Calu3 (cell line): ENCODE measurements around the gene PLEKHM2. TPM values are rescaled to one million over a fixed set of nuclear protein-coding genes. Genes with fewer than 3 reads are reported as not detected.

Experiments used
- BruUV-seq: library from RNA; stranded (reverse); fragments of 400-500 nt; replicated peaks from 2 replicates; lab custom pipeline; 2021; lab: Mats Ljungman, UMichigan
- CTCF ChIA-PET: fragments of 300-600 bp; sonication (Branson Sonifier 250); formaldehyde crosslinking; loops from one replicate; lab custom pipeline; 2022; ENCODE audit warnings: antibody characterized with exemption; lab: Charles Lee
- DNase-seq: peaks from one replicate; pipeline ENCODE4 v3.0.0; 2022
- H3K27ac Mint-ChIP-seq: one replicate; pipeline ENCODE4 v1.8.0; 2022; ENCODE audit warnings: mixed read lengths; ENCODE audit not compliant: unreplicated experiment
- H3K27me3 Mint-ChIP-seq: one replicate; pipeline ENCODE4 v1.8.0; 2022; ENCODE audit warnings: mixed read lengths; ENCODE audit not compliant: unreplicated experiment
- H3K36me3 Mint-ChIP-seq: one replicate; pipeline ENCODE4 v1.8.0; 2022; ENCODE audit warnings: mild to moderate bottlenecking, moderate library complexity, mixed read lengths; ENCODE audit not compliant: insufficient read depth, unreplicated experiment
- H3K4me1 Mint-ChIP-seq: one replicate; pipeline ENCODE4 v1.8.0; 2022; ENCODE audit warnings: mild to moderate bottlenecking, low read depth, mixed read lengths; ENCODE audit not compliant: unreplicated experiment
- H3K4me3 Mint-ChIP-seq: one replicate; pipeline ENCODE4 v1.8.0; 2022; ENCODE audit warnings: mild to moderate bottlenecking, low read depth, moderate library complexity, mixed read lengths; ENCODE audit not compliant: unreplicated experiment
- H3K9me3 Mint-ChIP-seq: one replicate; pipeline ENCODE4 v1.8.0; 2022; ENCODE audit warnings: low read depth, mixed read lengths; ENCODE audit not compliant: unreplicated experiment
- CTCF ChIP-seq: fragments of 200-600 bp; IDR thresholded peaks from one replicate; pipeline ENCODE4 v1.8.0; 2022; ENCODE audit warnings: antibody characterized with exemption; ENCODE audit not compliant: unreplicated experiment
- intact Hi-C: fragments of 100-400 bp; cut with micrococcal nuclease; formaldehyde crosslinking; loops from one replicate; pipeline ENCODE4 v1.10.0; 2022; ENCODE audit not compliant: unreplicated experiment
- total RNA-seq: library from RNA; stranded (reverse); gene quantifications from 2 replicates; pipeline ENCODE4 v1.2.3, GENCODE V29; 2022

The PLEKHM2 gene
- total RNA-seq, 1 experiment from 2014 or later: 30.4 TPM

DNA sequence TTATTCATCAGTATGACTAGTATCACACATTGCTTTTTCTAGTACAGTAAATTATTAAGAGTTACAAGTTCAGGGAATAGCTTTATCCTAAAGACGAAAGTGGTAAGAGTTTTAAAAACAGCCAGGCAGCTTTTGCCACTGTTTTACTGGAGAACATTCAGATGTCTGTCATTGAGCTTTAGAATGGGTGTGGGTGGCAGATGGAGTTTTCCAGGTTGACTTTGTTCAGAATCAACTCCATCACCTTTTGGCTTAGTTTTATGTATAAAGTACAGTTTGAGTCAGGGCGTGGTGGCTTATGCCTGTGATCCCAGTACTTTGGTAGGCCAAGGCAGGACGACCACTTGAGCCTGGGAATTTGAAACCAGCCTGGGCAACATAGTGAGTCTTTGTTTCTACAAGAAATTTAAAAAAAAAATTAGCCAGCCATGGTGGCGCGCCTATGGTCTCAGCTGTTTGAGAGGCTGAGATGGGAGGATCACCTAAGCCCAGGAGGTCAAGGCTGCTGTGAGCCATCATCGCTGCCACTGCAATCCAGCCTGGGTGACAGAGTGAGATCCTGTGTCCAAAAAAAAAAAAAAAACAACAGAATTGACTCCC is 29.9 kb upstream of the PLEKHM2 start:
- TF ChIP-seq CTCF: no peak
- BruUV-seq: no TSS peak
- intact Hi-C loops: no loop called here

DNA sequence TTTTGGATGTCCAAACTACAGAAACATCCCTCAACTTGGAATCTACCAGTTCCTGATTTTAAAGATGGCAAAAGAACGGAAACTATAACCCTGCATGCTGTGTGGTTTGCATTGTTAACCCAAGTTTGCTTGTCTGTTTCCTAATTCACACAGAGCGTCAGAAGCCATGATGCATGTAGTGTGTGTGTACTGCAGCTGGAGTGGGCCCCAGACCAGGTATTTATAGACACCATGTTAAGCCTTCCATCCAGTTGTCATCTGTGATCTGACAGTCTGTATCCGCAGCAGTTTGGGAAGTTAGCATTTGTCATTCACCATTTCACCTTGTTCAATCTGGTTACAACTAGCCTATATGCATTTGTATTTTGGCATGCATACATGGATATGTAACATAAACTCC is 27.7 kb upstream of the PLEKHM2 start:
- CTCF ChIA-PET: no interaction called here
- no TSS peak for BruUV-seq
- DNase-seq: no peak
- Mint-ChIP-seq H3K4me1 (no peaks in the 10 kb centered on the region), H3K4me3 (no peak overlapping the region), H3K36me3 (peaks cover 16% of the 10 kb centered on the region), H3K27ac (no peak overlapping the region), H3K9me3 (no peaks in the 10 kb centered on the region), H3K27me3 (no peaks in the 10 kb centered on the region)
- TF ChIP-seq CTCF: no peak
- intact Hi-C loops: no loop called here

More for the DNA sequence above, 29.9 kb upstream of the PLEKHM2 start:
- H3K4me1 Mint-ChIP-seq: no peaks in the 10 kb centered on the region
- no peak overlapping the region for H3K4me3 Mint-ChIP-seq
- H3K27me3 Mint-ChIP-seq: no peaks in the 10 kb centered on the region
- H3K27ac Mint-ChIP-seq: no peak overlapping the region
- CTCF ChIA-PET: interaction anchor here (1.4 kb wide), 1 partner anchor 10 kb away, joined by 3 read pairs; no protein-coding TSS in a partner anchor
- no peak for DNase-seq
- H3K36me3 Mint-ChIP-seq: peaks cover 10% of the 10 kb centered on the region
- no peaks in the 10 kb centered on the region for H3K9me3 Mint-ChIP-seq

DNA sequence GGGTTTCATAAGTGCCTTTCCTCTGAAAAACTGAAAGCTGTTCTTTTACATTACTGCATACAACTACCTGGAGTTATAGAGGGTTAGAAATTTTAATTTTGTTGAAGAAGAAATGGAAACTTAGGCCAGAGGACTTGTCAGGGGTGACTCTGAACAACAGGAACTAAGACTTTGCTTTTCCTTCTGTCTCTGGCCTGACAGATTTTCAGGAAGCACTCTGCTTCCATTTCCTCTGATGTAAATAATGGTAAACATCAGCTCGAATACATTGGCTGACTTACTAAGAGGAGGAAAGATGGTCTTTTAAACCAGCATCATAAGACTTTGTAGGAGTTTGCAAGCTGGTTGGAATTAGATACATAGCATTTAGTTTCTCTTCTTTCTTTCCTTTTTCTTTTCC is 27.1 kb upstream of the PLEKHM2 start:
- Mint-ChIP-seq H3K9me3 (no peaks in the 10 kb centered on the region), H3K36me3 (peaks cover 14% of the 10 kb centered on the region), H3K27me3 (no peaks in the 10 kb centered on the region), H3K27ac (no peak overlapping the region), H3K4me3 (no peak overlapping the region), H3K4me1 (no peaks in the 10 kb centered on the region)
- BruUV-seq: no TSS peak
- no peak for TF ChIP-seq CTCF
- intact Hi-C loops: no loop called here
- DNase-seq: no peak
- CTCF ChIA-PET: no interaction called here

DNA sequence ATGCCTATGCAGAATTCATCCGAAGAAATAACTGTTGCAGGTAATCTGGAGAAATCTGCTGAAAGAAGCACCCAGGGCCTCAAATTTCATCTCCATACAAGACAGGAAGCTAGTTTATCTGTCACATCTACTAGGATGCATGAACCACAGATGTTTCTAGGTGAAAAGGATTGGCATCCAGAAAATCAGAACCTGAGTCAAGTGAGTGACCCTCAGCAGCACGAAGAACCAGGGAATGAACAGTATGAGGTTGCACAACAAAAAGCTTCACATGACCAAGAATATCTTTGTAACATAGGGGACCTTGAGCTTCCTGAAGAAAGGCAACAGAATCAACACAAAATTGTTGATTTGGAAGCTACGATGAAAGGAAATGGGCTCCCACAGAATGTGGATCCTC is 24.0 kb upstream of the PLEKHM2 start:
- TF ChIP-seq CTCF: no peak
- no TSS peak for BruUV-seq
- no peak overlapping the region for H3K4me3 Mint-ChIP-seq
- H3K36me3 Mint-ChIP-seq: peaks cover 17% of the 10 kb centered on the region
- H3K27me3 Mint-ChIP-seq: no peaks in the 10 kb centered on the region
- H3K27ac Mint-ChIP-seq: no peak overlapping the region
- intact Hi-C loops: no loop called here
- DNase-seq: no peak
- no peaks in the 10 kb centered on the region for H3K4me1 Mint-ChIP-seq
- no peaks in the 10 kb centered on the region for H3K9me3 Mint-ChIP-seq
- CTCF ChIA-PET: no interaction called here
